Measurements from ENCODE around the gene LRRC8C. TPM values are rescaled to one million over a fixed set of nuclear protein-coding genes. Genes with fewer than 3 reads are reported as not detected.

LRRC8C gene
- total and polyA plus RNA-seq, 2 donors: 5.5 to 6.6 TPM

GRCh38 chr1:89712420-89712819, 79.5 kb downstream of the LRRC8C start:
- Histone ChIP-seq H3K27ac (ENCODE audit: low read depth in 1 of 2, low read length in 1 of 2) (no peak overlapping the region), H3K4me3 (ENCODE audit: low read length in 2 of 2) (no peak overlapping the region), H3K9me3 (ENCODE audit: control insufficient read depth in 2 of 2, insufficient read depth in 1 of 2, low read length in 1 of 2) (no peaks in the 10 kb centered on the region), H3K27me3 (ENCODE audit: control insufficient read depth in 2 of 2, insufficient read depth in 1 of 2, low read length in 1 of 2) (no peaks in the 10 kb centered on the region), H3K4me1 (ENCODE audit: control insufficient read depth in 2 of 2, insufficient read depth in 2 of 2, low read length in 2 of 2) (no peaks in the 10 kb centered on the region), H3K36me3 (ENCODE audit: control insufficient read depth in 2 of 2, insufficient read depth in 2 of 2, low read length in 1 of 2) (peaks cover 0 to 8% of the 10 kb centered on the region in 2 donors)
- WGBS: 98% methylated on average over 3 of the region's 3 CpGs
- DNase-seq (ENCODE audit: low read depth in 6 of 9, low spot score in 9 of 9): no peak

GRCh38 chr1:89715677-89716076, 82.8 kb downstream of the LRRC8C start:
- no peaks in the 10 kb centered on the region for H3K4me1 ChIP-seq (ENCODE audit: control insufficient read depth in 2 of 2, insufficient read depth in 2 of 2, low read length in 2 of 2)
- no peak for DNase-seq (ENCODE audit: low read depth in 6 of 9, low spot score in 9 of 9)
- no peaks in the 10 kb centered on the region for H3K27me3 ChIP-seq (ENCODE audit: control insufficient read depth in 2 of 2, insufficient read depth in 1 of 2, low read length in 1 of 2)
- no peaks in the 10 kb centered on the region for H3K9me3 ChIP-seq (ENCODE audit: control insufficient read depth in 2 of 2, insufficient read depth in 1 of 2, low read length in 1 of 2)
- peaks cover 0 to 8% of the 10 kb centered on the region in 2 donors for H3K36me3 ChIP-seq (ENCODE audit: control insufficient read depth in 2 of 2, insufficient read depth in 2 of 2, low read length in 1 of 2)
- no peak overlapping the region for H3K27ac ChIP-seq (ENCODE audit: low read depth in 1 of 2, low read length in 1 of 2)
- H3K4me3 ChIP-seq (ENCODE audit: low read length in 2 of 2): no peak overlapping the region
- WGBS: 96% methylated on average over 1 of the region's 1 CpG

GRCh38 chr1:89719502-89720306, 86.8 kb downstream of the LRRC8C start:
- Histone ChIP-seq H3K9me3 (ENCODE audit: control insufficient read depth in 2 of 2, insufficient read depth in 1 of 2, low read length in 1 of 2) (no peaks in the 10 kb centered on the region), H3K27me3 (ENCODE audit: control insufficient read depth in 2 of 2, insufficient read depth in 1 of 2, low read length in 1 of 2) (no peaks in the 10 kb centered on the region), H3K4me3 (ENCODE audit: low read length in 2 of 2) (no peak overlapping the region), H3K27ac (ENCODE audit: low read depth in 1 of 2, low read length in 1 of 2) (no peak overlapping the region), H3K4me1 (ENCODE audit: control insufficient read depth in 2 of 2, insufficient read depth in 2 of 2, low read length in 2 of 2) (peaks cover 0 to under 1% of the 10 kb centered on the region in 2 donors), H3K36me3 (ENCODE audit: control insufficient read depth in 2 of 2, insufficient read depth in 2 of 2, low read length in 1 of 2) (no peaks in the 10 kb centered on the region)
- WGBS: 62% methylated on average over 5 of the region's 5 CpGs
- DNase-seq (ENCODE audit: low read depth in 6 of 9, low spot score in 9 of 9): peak in 1 of 9 donors; percentile 34

GRCh38 chr1:89720839-89721238, 87.9 kb downstream of the LRRC8C start:
- no peaks in the 10 kb centered on the region for H3K9me3 ChIP-seq (ENCODE audit: control insufficient read depth in 2 of 2, insufficient read depth in 1 of 2, low read length in 1 of 2)

GRCh38 chr1:89721351-89721750, 88.4 kb downstream of the LRRC8C start:
- H3K4me3 ChIP-seq (ENCODE audit: low read length in 2 of 2): no peak overlapping the region
- H3K36me3 ChIP-seq (ENCODE audit: control insufficient read depth in 2 of 2, insufficient read depth in 2 of 2, low read length in 1 of 2): no peaks in the 10 kb centered on the region
- H3K27ac ChIP-seq (ENCODE audit: low read depth in 1 of 2, low read length in 1 of 2): no peak overlapping the region
- WGBS: 72% methylated on average over 3 of the region's 3 CpGs
- H3K27me3 ChIP-seq (ENCODE audit: control insufficient read depth in 2 of 2, insufficient read depth in 1 of 2, low read length in 1 of 2): no peaks in the 10 kb centered on the region
- DNase-seq (ENCODE audit: low read depth in 6 of 9, low spot score in 9 of 9): no peak
- no peaks in the 10 kb centered on the region for H3K9me3 ChIP-seq (ENCODE audit: control insufficient read depth in 2 of 2, insufficient read depth in 1 of 2, low read length in 1 of 2)
- peaks cover 0 to 5% of the 10 kb centered on the region in 2 donors for H3K4me1 ChIP-seq (ENCODE audit: control insufficient read depth in 2 of 2, insufficient read depth in 2 of 2, low read length in 2 of 2)

More at GRCh38 chr1:89720839-89721238, 87.9 kb downstream of the LRRC8C start:
- no peak for DNase-seq (ENCODE audit: low read depth in 6 of 9, low spot score in 9 of 9)
- Histone ChIP-seq H3K36me3 (ENCODE audit: control insufficient read depth in 2 of 2, insufficient read depth in 2 of 2, low read length in 1 of 2) (no peaks in the 10 kb centered on the region), H3K4me1 (ENCODE audit: control insufficient read depth in 2 of 2, insufficient read depth in 2 of 2, low read length in 2 of 2) (peaks cover 0 to 5% of the 10 kb centered on the region in 2 donors), H3K27me3 (ENCODE audit: control insufficient read depth in 2 of 2, insufficient read depth in 1 of 2, low read length in 1 of 2) (no peaks in the 10 kb centered on the region), H3K4me3 (ENCODE audit: low read length in 2 of 2) (no peak overlapping the region), H3K27ac (ENCODE audit: low read depth in 1 of 2, low read length in 1 of 2) (no peak overlapping the region)
- WGBS: 96% methylated on average over 1 of the region's 1 CpG

- Histone ChIP-seq H3K36me3 (ENCODE audit: control insufficient read depth in 2 of 2, insufficient read depth in 2 of 2, low read length in 1 of 2) (no peaks in the 10 kb centered on the region), H3K4me3 (ENCODE audit: low read length in 2 of 2) (no peak overlapping the region), H3K4me1 (ENCODE audit: control insufficient read depth in 2 of 2, insufficient read depth in 2 of 2, low read length in 2 of 2) (peaks cover 0 to 5% of the 10 kb centered on the region in 2 donors), H3K27ac (ENCODE audit: low read depth in 1 of 2, low read length in 1 of 2) (no peak overlapping the region), H3K9me3 (ENCODE audit: control insufficient read depth in 2 of 2, insufficient read depth in 1 of 2, low read length in 1 of 2) (no peaks in the 10 kb centered on the region), H3K27me3 (ENCODE audit: control insufficient read depth in 2 of 2, insufficient read depth in 1 of 2, low read length in 1 of 2) (no peaks in the 10 kb centered on the region)
- no peak for DNase-seq (ENCODE audit: low read depth in 6 of 9, low spot score in 9 of 9)
- 97% methylated on average over 2 of the region's 2 CpGs for WGBS
These were observed 90.2 kb downstream of the LRRC8C start for GRCh38 chr1:89723144-89723543.

- Histone ChIP-seq H3K4me1 (ENCODE audit: control insufficient read depth in 2 of 2, insufficient read depth in 2 of 2, low read length in 2 of 2) (peaks cover 0 to 7% of the 10 kb centered on the region in 2 donors), H3K27ac (ENCODE audit: low read depth in 1 of 2, low read length in 1 of 2) (no peak overlapping the region)
- 83% methylated on average over 6 of the region's 6 CpGs for WGBS
These were observed 90.9 kb downstream of the LRRC8C start for GRCh38 chr1:89723863-89724262.

GRCh38 chr1:89724369-89725010, 91.6 kb downstream of the LRRC8C start:
- 75% methylated on average over 3 of the region's 3 CpGs for WGBS
- no peaks in the 10 kb centered on the region for H3K27me3 ChIP-seq (ENCODE audit: control insufficient read depth in 2 of 2, insufficient read depth in 1 of 2, low read length in 1 of 2)
- no peaks in the 10 kb centered on the region for H3K36me3 ChIP-seq (ENCODE audit: control insufficient read depth in 2 of 2, insufficient read depth in 2 of 2, low read length in 1 of 2)
- H3K4me3 ChIP-seq (ENCODE audit: low read length in 2 of 2): no peak overlapping the region
- peak in 1 of 9 donors; percentile 14 for DNase-seq (ENCODE audit: low read depth in 6 of 9, low spot score in 9 of 9)
- H3K9me3 ChIP-seq (ENCODE audit: control insufficient read depth in 2 of 2, insufficient read depth in 1 of 2, low read length in 1 of 2): peaks cover 0 to 3% of the 10 kb centered on the region in 2 donors
- no peak overlapping the region for H3K27ac ChIP-seq (ENCODE audit: low read depth in 1 of 2, low read length in 1 of 2)
- H3K4me1 ChIP-seq (ENCODE audit: control insufficient read depth in 2 of 2, insufficient read depth in 2 of 2, low read length in 2 of 2): peaks cover 0 to 7% of the 10 kb centered on the region in 2 donors

More at GRCh38 chr1:89723863-89724262, 90.9 kb downstream of the LRRC8C start:
- H3K9me3 ChIP-seq (ENCODE audit: control insufficient read depth in 2 of 2, insufficient read depth in 1 of 2, low read length in 1 of 2): peaks cover 0 to 3% of the 10 kb centered on the region in 2 donors
- H3K27me3 ChIP-seq (ENCODE audit: control insufficient read depth in 2 of 2, insufficient read depth in 1 of 2, low read length in 1 of 2): no peaks in the 10 kb centered on the region
- H3K36me3 ChIP-seq (ENCODE audit: control insufficient read depth in 2 of 2, insufficient read depth in 2 of 2, low read length in 1 of 2): no peaks in the 10 kb centered on the region
- no peak overlapping the region for H3K4me3 ChIP-seq (ENCODE audit: low read length in 2 of 2)
- no peak for DNase-seq (ENCODE audit: low read depth in 6 of 9, low spot score in 9 of 9)

- Histone ChIP-seq H3K4me1 (ENCODE audit: control insufficient read depth in 2 of 2, insufficient read depth in 2 of 2, low read length in 2 of 2) (peaks cover 0 to 7% of the 10 kb centered on the region in 2 donors), H3K27me3 (ENCODE audit: control insufficient read depth in 2 of 2, insufficient read depth in 1 of 2, low read length in 1 of 2) (no peaks in the 10 kb centered on the region), H3K4me3 (ENCODE audit: low read length in 2 of 2) (no peak overlapping the region), H3K36me3 (ENCODE audit: control insufficient read depth in 2 of 2, insufficient read depth in 2 of 2, low read length in 1 of 2) (no peaks in the 10 kb centered on the region), H3K9me3 (ENCODE audit: control insufficient read depth in 2 of 2, insufficient read depth in 1 of 2, low read length in 1 of 2) (peaks cover 0 to 3% of the 10 kb centered on the region in 2 donors), H3K27ac (ENCODE audit: low read depth in 1 of 2, low read length in 1 of 2) (no peak overlapping the region)
- DNase-seq (ENCODE audit: low read depth in 6 of 9, low spot score in 9 of 9): no peak
- 95% methylated on average over 4 of the region's 4 CpGs for WGBS
These were observed 92.1 kb downstream of the LRRC8C start for GRCh38 chr1:89725011-89725370.

Measured in thymus (tissue), 11 donors.